Effector memory CD4-positive, alpha-beta T cell (primary cell): ENCODE measurements around the gene SLC51B.

Source experiments
- DNase-seq, 3 donors: peaks; one replicate each; pipeline ENCODE4 v3.0.0-alpha.2; 2020
- H3K27ac ChIP-seq: 2 replicates; pipeline ENCODE4 v1.7.0; 2013; ENCODE audit warnings: mild to moderate bottlenecking, low read length, moderate library complexity; ENCODE audit not compliant: insufficient read depth, poor library complexity, severe bottlenecking
- H3K27me3 ChIP-seq: replicated peaks from 2 replicates; pipeline ENCODE4 v1.7.0; 2013; ENCODE audit warnings: mild to moderate bottlenecking, low read length; ENCODE audit not compliant: insufficient read depth, control insufficient read depth, poor library complexity, severe bottlenecking
- H3K36me3 ChIP-seq: 2 replicates; pipeline ENCODE4 v1.7.0; 2013; ENCODE audit warnings: mild to moderate bottlenecking, low read length, moderate library complexity; ENCODE audit not compliant: control insufficient read depth, insufficient read depth
- H3K4me1 ChIP-seq: 2 replicates; pipeline ENCODE4 v1.7.0; 2013; ENCODE audit warnings: low read length, mild to moderate bottlenecking; ENCODE audit not compliant: control insufficient read depth, insufficient read depth, poor library complexity, severe bottlenecking
- H3K4me3 ChIP-seq: 2 replicates; pipeline ENCODE4 v1.7.0; 2013; ENCODE audit warnings: low read length, low read depth, mild to moderate bottlenecking; ENCODE audit not compliant: insufficient read depth, poor library complexity, severe bottlenecking
- H3K9me3 ChIP-seq: 2 replicates; pipeline ENCODE4 v1.7.0; 2013; ENCODE audit warnings: mild to moderate bottlenecking, low read length, moderate library complexity; ENCODE audit not compliant: control insufficient read depth

Gene SLC51B

DNA sequence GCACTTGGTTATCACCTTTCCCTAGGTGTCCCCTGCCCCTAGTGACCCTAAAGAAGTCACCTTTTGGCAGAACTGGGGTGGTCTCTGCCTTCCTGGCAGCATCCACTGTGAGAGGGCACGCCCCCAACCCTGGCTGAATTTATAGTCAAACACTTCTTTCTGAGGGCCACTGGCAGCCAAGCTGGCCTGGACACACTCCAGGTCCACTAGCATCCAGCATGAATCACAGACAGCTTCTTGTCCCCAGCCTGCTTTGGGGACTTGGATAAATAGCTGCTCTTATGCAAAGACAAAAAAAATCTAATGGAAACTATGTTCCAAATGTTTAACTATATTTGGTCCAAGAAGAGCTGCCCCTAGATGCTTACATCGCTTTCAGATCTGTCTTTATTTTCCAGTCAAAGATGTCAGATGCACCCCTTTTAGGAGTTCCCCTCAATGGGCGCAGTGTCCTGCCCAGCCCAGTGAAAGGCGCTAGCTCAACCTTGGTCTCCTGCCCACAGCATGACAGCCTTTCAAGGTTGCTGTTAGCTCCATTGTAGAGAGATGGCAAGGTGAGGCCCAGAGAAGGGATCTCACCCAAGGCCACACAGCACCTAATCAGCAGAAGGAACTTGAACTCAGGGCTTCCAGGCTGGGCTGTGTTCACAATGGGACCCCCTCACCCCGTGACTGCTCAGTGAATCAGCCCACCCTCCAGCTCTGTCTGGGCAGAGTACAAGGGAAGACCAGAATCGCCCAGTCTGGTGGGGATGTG is 15.6 kb downstream of the SLC51B start:
- H3K27me3 ChIP-seq, result peaks cover 7% of the 10 kb centered on the region
- no peak for DNase-seq
- H3K4me3 ChIP-seq, result no peak overlapping the region
- no peaks in the 10 kb centered on the region for H3K4me1 ChIP-seq
- no peaks in the 10 kb centered on the region for H3K36me3 ChIP-seq
- H3K9me3 ChIP-seq, result no peaks in the 10 kb centered on the region
- no peak overlapping the region for H3K27ac ChIP-seq

DNA sequence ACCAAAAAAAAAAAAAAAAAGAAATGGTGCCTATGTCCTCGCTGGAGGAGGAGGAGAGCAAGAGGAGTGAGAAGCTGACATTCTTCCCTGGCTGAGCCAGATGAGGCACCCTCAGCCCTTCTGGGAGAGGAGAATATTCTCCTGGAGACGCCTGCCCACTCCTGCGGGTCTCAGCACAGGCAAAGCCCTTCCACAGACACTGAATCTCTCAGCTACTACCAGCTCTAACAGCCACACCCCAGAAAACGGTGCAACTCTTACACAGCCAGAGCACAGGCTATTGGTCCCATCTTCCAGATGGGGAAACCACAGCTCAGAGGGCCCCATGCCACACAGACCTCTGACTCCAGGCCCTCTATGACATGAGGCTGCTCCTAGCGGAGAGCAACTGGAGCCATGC is 16.9 kb downstream of the SLC51B start:
- DNase-seq, result no peak
- Histone ChIP-seq H3K27me3 (peaks cover 9% of the 10 kb centered on the region), H3K27ac (no peak overlapping the region), H3K36me3 (no peaks in the 10 kb centered on the region), H3K4me3 (no peak overlapping the region), H3K4me1 (no peaks in the 10 kb centered on the region), H3K9me3 (no peaks in the 10 kb centered on the region)

DNA sequence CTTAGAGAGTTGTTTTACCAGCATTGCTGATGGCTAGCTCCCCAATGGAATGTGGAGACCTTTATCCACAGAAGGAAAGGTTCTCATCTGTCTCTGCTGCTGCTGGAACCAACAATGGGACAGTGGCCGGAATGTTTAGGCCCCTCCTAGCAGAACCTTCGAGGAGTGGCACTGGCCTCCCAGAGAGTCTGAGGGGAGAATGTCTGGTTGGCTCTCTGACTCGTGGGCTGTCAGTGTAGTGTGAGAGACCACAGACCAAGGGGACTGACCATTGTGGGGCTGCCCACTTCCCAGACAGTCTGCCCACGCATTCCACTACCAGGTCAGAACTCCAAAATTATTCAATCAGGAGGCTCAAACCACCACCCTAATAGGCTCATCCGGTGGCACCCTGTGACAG is 17.5 kb downstream of the SLC51B start:
- Histone ChIP-seq H3K36me3 (no peaks in the 10 kb centered on the region), H3K9me3 (no peaks in the 10 kb centered on the region), H3K4me1 (no peaks in the 10 kb centered on the region), H3K27me3 (peaks cover 11% of the 10 kb centered on the region), H3K27ac (no peak overlapping the region), H3K4me3 (no peak overlapping the region)
- DNase-seq, result no peak

DNA sequence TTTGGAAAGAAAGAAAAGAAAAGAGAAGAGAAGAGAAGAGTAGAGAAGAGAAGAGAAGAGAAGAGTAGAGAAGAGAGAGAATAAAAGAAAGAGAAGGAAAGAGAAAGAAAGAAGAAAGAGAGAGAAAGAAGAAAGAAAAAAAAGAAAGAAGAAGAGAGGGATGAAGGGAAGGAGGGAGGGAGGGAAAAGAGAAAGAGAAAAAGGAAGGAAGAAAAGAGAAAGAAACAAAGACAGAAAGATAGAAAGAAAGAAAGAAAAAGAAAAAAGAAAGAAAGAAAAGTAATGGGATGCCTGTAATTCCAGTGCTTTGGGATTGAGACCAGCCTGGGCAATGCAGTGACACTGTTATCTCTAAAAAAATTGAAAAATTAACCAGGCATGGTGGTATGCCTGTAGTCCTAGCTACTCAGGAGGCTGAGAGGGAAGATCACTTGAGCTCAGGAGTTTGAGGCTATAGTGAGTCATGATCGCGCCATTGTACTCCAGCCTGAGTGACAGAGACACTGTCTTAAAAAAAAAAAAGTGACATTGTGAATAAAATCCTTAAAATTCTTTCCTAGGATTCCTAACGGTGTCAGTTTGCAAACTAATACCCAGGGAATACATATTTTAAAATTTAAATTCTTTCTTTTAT is 20.9 kb downstream of the SLC51B start:
- Histone ChIP-seq H3K4me1 (no peaks in the 10 kb centered on the region), H3K9me3 (no peaks in the 10 kb centered on the region), H3K27ac (no peak overlapping the region), H3K27me3 (peaks cover 11% of the 10 kb centered on the region), H3K36me3 (no peaks in the 10 kb centered on the region), H3K4me3 (no peak overlapping the region)
- DNase-seq, result no peak

DNA sequence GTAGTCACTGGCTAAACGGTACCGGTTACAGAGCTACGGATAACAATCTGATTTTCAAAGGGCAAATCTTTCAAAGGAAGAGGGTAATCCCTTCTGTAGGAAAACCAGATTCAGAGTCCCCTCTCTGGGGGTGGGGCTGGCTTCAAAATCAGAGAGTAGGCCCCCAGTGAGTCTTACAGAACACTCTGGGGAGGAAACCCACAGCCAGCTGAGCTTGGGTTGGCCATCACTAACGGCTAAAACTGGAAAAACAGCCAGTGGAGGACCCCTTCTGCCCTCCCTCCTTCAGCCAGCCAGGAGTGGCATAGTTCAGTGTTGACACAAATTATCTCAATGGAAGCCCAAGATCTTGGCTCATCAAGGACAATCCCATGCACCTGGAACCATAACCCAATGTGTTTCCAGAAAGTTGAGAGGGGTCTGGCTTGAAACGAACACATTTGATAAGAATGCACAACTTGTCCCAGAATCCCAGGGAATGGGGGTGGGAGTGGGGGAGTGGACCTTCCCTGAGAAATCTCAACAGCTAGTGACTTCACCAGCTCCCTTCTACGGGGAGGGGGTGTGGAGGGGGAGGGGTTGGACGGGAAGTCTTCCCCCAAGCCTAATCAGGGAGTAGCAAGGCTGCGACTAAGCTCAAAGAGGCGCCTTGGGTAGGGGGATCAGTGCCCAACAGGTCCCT is 21.6 kb downstream of the SLC51B start:
- H3K4me1 ChIP-seq, result no peaks in the 10 kb centered on the region
- no peaks in the 10 kb centered on the region for H3K36me3 ChIP-seq
- H3K27me3 ChIP-seq, result peaks cover 11% of the 10 kb centered on the region
- H3K9me3 ChIP-seq, result no peaks in the 10 kb centered on the region
- no peak overlapping the region for H3K4me3 ChIP-seq
- H3K27ac ChIP-seq, result no peak overlapping the region
- no peak for DNase-seq

DNA sequence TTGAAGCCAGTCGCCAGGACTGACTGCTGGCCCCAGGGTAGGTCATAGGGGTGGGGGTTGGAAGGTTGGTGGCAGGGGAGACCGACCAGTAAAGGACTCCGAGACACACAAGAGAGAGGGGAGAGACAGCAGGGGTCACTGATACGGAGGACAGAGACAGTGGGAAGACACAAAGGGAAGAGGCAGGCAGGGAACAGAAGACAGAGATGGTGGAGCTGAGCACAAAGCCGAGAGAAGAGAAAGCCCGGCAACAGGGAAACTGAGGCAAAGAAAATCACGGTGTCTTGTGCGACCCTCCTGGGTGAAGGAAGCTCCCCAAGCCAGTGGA is 22.1 kb downstream of the SLC51B start:
- Histone ChIP-seq H3K4me3 (no peak overlapping the region), H3K27me3 (peaks cover 11% of the 10 kb centered on the region), H3K27ac (no peak overlapping the region), H3K9me3 (no peaks in the 10 kb centered on the region), H3K4me1 (no peaks in the 10 kb centered on the region), H3K36me3 (no peaks in the 10 kb centered on the region)
- no peak for DNase-seq

DNA sequence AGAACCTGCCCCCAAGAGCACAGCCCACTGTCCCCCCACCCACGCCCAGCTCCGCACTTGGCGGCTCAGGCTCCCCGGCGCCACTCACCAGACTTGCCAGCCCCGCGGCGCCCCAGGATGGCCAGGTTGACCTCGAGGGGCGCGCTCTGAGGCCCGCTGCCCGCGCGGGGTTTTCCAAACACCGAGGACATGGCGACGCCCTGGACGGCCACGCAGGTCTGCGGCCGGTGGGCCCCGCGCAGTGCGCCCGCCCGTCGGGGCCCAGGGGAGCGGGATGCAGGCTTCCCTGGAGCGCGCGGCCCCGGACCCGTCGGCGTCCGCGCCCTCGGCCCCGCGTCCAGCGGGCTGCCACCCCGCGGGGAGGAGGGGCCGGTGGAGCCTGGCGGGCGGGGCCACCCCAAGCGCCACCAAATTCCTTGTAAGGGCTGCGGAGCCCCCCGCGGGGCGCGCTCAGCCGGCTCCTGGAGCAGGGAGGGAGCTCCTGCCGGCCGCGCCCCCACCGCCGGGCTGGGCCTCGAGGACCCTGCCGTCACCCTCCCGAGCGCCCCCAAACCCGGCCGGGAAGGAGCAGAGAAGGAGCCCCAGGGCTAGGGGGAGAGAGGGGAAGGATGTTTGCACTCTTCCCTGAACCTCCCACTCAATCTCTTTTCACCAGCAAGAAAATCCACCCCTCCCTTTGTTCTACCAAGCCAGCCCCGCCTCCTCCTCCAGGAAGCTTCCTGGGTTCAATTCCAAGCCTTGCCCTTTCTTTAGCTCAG is 22.6 kb downstream of the SLC51B start, which contains the start of gene RASL12:
TSS of gene RASL12 (minus strand) at position 347 of the 758 bp plus-strand sequence. CDS start at position 191, 156 bp downstream.
- Histone ChIP-seq H3K27me3 (peaks cover 11% of the 10 kb centered on the region), H3K4me1 (no peaks in the 10 kb centered on the region), H3K27ac (no peak within 1 kb of the TSS), H3K4me3 (no peak within 1 kb of the TSS), H3K36me3 (no peaks in the 10 kb centered on the region), H3K9me3 (no peaks in the 10 kb centered on the region)
- DNase-seq, result no peak

DNA sequence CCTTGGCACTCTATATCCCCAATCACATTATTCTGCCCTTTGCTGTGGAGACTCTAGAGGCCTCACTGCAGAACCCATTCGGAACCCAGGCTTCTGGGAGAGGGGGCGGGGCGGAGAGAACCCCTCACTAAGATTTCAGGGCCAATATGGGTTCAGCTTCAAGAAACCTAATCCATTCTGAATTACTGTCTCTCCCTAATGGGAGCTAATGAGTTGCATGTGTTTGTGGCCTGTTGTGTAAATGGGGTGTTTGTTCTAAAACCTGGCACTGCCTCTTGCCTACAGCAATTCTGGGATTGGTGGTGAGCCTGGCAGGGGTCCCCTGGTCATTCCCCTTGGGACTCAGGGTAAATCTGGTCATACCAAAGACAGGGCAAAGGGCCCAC is 23.2 kb downstream of the SLC51B start:
- Histone ChIP-seq H3K4me1 (no peaks in the 10 kb centered on the region), H3K4me3 (no peak overlapping the region), H3K27ac (no peak overlapping the region), H3K9me3 (no peaks in the 10 kb centered on the region), H3K36me3 (no peaks in the 10 kb centered on the region), H3K27me3 (peaks cover 11% of the 10 kb centered on the region)
- DNase-seq, result no peak

DNA sequence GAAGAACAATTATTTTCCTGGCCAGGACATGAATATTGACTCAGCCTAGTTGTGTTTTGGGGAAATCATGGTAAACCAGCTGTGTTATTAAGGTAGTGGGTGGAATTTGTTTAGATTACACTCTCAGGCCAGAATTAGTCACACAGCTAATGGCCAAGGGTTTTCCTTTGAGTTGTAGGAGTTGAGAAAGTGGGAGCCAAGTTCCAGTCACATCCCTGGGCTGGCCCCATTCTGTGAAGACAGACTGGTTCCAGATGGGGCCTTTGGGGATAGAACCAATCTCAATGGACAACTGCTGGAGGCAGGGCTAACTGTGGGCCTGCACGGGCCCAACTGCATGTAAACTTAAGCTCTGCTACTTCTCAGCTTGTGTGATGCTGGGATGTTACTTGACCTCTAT is 24.0 kb downstream of the SLC51B start:
- no peaks in the 10 kb centered on the region for H3K4me1 ChIP-seq
- H3K27me3 ChIP-seq, result peaks cover 11% of the 10 kb centered on the region
- no peaks in the 10 kb centered on the region for H3K36me3 ChIP-seq
- DNase-seq, result no peak
- H3K4me3 ChIP-seq, result no peak overlapping the region
- no peaks in the 10 kb centered on the region for H3K9me3 ChIP-seq
- no peak overlapping the region for H3K27ac ChIP-seq
